ENCODE data around the gene SORCS2. TPM values are rescaled to one million over a fixed set of nuclear protein-coding genes. Genes with fewer than 3 reads are reported as not detected.

SORCS2 gene
- total and polyA plus RNA-seq, 12 donors, result 0.67 to 15.5 (median 1.3) TPM

GRCh38 chr4:7148337-7148736 lies 44.0 kb upstream of the SORCS2 start:
- no peak for DNase-seq
- TF ChIP-seq, protein P1, sequence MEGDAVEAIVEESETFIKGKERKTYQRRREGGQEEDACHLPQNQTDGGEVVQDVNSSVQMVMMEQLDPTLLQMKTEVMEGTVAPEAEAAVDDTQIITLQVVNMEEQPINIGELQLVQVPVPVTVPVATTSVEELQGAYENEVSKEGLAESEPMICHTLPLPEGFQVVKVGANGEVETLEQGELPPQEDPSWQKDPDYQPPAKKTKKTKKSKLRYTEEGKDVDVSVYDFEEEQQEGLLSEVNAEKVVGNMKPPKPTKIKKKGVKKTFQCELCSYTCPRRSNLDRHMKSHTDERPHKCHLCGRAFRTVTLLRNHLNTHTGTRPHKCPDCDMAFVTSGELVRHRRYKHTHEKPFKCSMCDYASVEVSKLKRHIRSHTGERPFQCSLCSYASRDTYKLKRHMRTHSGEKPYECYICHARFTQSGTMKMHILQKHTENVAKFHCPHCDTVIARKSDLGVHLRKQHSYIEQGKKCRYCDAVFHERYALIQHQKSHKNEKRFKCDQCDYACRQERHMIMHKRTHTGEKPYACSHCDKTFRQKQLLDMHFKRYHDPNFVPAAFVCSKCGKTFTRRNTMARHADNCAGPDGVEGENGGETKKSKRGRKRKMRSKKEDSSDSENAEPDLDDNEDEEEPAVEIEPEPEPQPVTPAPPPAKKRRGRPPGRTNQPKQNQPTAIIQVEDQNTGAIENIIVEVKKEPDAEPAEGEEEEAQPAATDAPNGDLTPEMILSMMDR (IDR thresholded peaks at IDR 0.05), result no peak
- no peak for TF ChIP-seq POLR2A (IDR thresholded peaks at IDR 0.05)

GRCh38 chr4:7150036-7150635 lies 42.2 kb upstream of the SORCS2 start:
- intact Hi-C loops (cut with DNase I), result no loop called here
- Histone ChIP-seq H3K27ac (no peak overlapping the region), H3K27me3 (no peaks in the 10 kb centered on the region), H3K9me3 (replicated peaks in 1 of 3) (no peaks in the 10 kb centered on the region), H3K4me1 (replicated peaks in 1 of 2) (peaks cover 0 to 1% of the 10 kb centered on the region in 2 donors), H3K4me3 (no peak overlapping the region), H3K36me3 (replicated peaks in 1 of 2) (no peaks in the 10 kb centered on the region)
- TF ChIP-seq POLR2A (IDR thresholded peaks at IDR 0.05), result no peak
- TF ChIP-seq, protein P1 (IDR thresholded peaks at IDR 0.05), result no peak
- WGBS, 4 donors, result 61 to 77% (median 75%) methylated on average over 10 to 20 of the region's 20 CpGs
- DNase-seq, result peak in 2 of 7 donors; percentile 25 to 38

More at GRCh38 chr4:7148337-7148736, 44.0 kb upstream of the SORCS2 start:
- Histone ChIP-seq H3K4me3 (no peak overlapping the region), H3K27ac (no peak overlapping the region), H3K4me1 (replicated peaks in 1 of 2) (no peaks in the 10 kb centered on the region), H3K9me3 (replicated peaks in 1 of 3) (no peaks in the 10 kb centered on the region), H3K36me3 (replicated peaks in 1 of 2) (no peaks in the 10 kb centered on the region), H3K27me3 (no peaks in the 10 kb centered on the region)
- WGBS, 4 donors, result 69 to 77% (median 75%) methylated on average over 7 to 13 of the region's 13 CpGs
- intact Hi-C loops (cut with DNase I), result no loop called here

DNA sequence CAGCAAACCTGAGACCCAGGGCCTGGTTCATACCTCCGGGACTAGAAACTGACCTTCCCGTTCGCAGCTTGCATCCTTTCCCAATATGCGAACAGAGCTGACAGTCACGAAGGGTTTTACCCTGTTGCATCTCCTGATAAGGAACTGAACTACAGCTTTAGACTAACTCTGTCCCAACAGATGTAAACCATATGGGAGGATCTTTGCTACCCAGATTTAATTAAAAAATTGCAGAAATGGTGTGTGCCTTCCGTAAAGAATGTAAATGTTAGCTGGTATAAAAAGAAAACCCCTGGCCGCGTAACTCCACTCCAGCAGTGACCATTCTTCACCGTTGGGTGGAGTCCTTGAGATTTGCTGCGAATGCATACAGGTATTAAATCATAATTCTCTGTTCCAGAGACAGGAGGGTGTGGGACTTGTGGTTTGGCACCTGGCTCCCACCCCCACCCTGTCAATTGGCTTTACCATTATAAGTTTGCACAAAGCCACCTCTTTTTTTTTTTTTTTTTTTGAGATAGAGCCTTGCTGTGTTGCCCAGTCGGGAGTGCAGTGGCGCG lies 40.6 kb upstream of the SORCS2 start:
- intact Hi-C loops (cut with DNase I), result no loop called here

GRCh38 chr4:7153711-7154110 lies 38.6 kb upstream of the SORCS2 start:
- no peak for TF ChIP-seq POLR2A (IDR thresholded peaks at IDR 0.05)
- TF ChIP-seq, protein P1 (IDR thresholded peaks at IDR 0.05), result no peak
- intact Hi-C loops (cut with DNase I), result no loop called here
- peaks cover 7 to 17% of the 10 kb centered on the region in 2 donors for H3K4me1 ChIP-seq (replicated peaks in 1 of 2)
- no peak overlapping the region for H3K27ac ChIP-seq
- 84 to 93% (median 91%) methylated on average over 3 to 7 of the region's 7 CpGs for WGBS, 4 donors
- H3K9me3 ChIP-seq (replicated peaks in 1 of 3), result no peaks in the 10 kb centered on the region
- no peak overlapping the region for H3K4me3 ChIP-seq
- H3K27me3 ChIP-seq, result no peaks in the 10 kb centered on the region
- no peaks in the 10 kb centered on the region for H3K36me3 ChIP-seq (replicated peaks in 1 of 2)
- DNase-seq, result peak in 2 of 7 donors; percentile 1 to 12

More for the DNA sequence above, 40.6 kb upstream of the SORCS2 start:
- no peak for DNase-seq
- no peaks in the 10 kb centered on the region for H3K27me3 ChIP-seq
- H3K36me3 ChIP-seq (replicated peaks in 1 of 2), result no peaks in the 10 kb centered on the region
- no peak overlapping the region for H3K27ac ChIP-seq
- no peak overlapping the region for H3K4me3 ChIP-seq
- 77 to 86% (median 82%) methylated on average over 11 to 13 of the region's 13 CpGs for WGBS, 4 donors
- TF ChIP-seq, protein P1 (IDR thresholded peaks at IDR 0.05), result peak in 1 of 6 experiments; percentile 9
- TF ChIP-seq POLR2A (IDR thresholded peaks at IDR 0.05), result no peak
- H3K9me3 ChIP-seq (replicated peaks in 1 of 3), result no peaks in the 10 kb centered on the region
- peaks cover 7 to 17% of the 10 kb centered on the region in 2 donors for H3K4me1 ChIP-seq (replicated peaks in 1 of 2)
